Mucosa of descending colon (tissue), 3 donors: ENCODE measurements around the gene PRKAB1. TPM values are rescaled to one million over a fixed set of nuclear protein-coding genes. Genes with fewer than 3 reads are reported as not detected.

Experiments used
- ATAC-seq: fragments of 200-7000 bp; cut with Tn5 transposase; one replicate; pipeline ENCODE4 v1.9.1; 2020; ENCODE audit warnings: mild to moderate bottlenecking, moderate library complexity
- DNase-seq, 3 donors: peaks; one replicate each; pipeline ENCODE4 v3.0.0-alpha.2; 2020
- H3K36me3 ChIP-seq: fragments of 200-600 bp; one replicate; pipeline ENCODE4 v1.8.0; 2021; ENCODE audit warnings: low read depth, mild to moderate bottlenecking
- H3K4me1 ChIP-seq: fragments of 200-600 bp; one replicate; pipeline ENCODE4 v1.8.0; 2021; ENCODE audit warnings: low read depth, mild to moderate bottlenecking
- H3K4me3 ChIP-seq: fragments of 200-600 bp; one replicate; pipeline ENCODE4 v1.8.0; 2021; ENCODE audit warnings: mild to moderate bottlenecking
- H3K9me3 ChIP-seq: fragments of 200-600 bp; one replicate; pipeline ENCODE4 v1.8.0; 2021; ENCODE audit warnings: mild to moderate bottlenecking
- CTCF ChIP-seq: fragments of 200-600 bp; IDR thresholded peaks from one replicate; pipeline ENCODE4 v1.8.0; 2022; ENCODE audit warnings: antibody characterized with exemption, mild to moderate bottlenecking
- intact Hi-C, 2 donors: fragments of 100-400 bp; cut with DNase I in 1 of 2; cut with micrococcal nuclease in 1 of 2; formaldehyde crosslinking; loops; one replicate each; pipeline versions ENCODE4 v1.11.0 to v1.11.1; 2022; cut with DNase I, micrococcal nuclease
- total RNA-seq, 3 donors: library from RNA; stranded (reverse); fragmentation: NEBNext Ultra II Directional in 2 of 3; extraction: Animal tissue kit (Norgen Biotek cat#: 25700) in 2 of 3; gene quantifications; one replicate each; pipeline versions ENCODE4 v1.2.1 to v1.2.4, GENCODE V29; 2021 to 2023
- donor health status: DM: no; HTN: no; CAD: no; lungs with moderate emphysema.
- donor health status: DM: no; HTN: no; CAD: no.
- donor health status: DM: no; HTN: yes; CAD: no.

The PRKAB1 gene
- total RNA-seq, 3 donors from 2014 or later: 63.8 to 127 (median 90.1) TPM

- intact Hi-C loops: no loop called here
- no peaks in the 10 kb centered on the region for H3K36me3 ChIP-seq
- DNase-seq: no peak
- no peak for ATAC-seq
- TF ChIP-seq CTCF: no peak
- H3K9me3 ChIP-seq: no peaks in the 10 kb centered on the region
- H3K4me1 ChIP-seq: peaks cover 50% of the 10 kb centered on the region
- no peak overlapping the region for H3K4me3 ChIP-seq
Observed at GRCh38 chr12:119681728-119682638, 14.1 kb downstream of the PRKAB1 start.

- peaks cover 54% of the 10 kb centered on the region for H3K4me1 ChIP-seq
- no peak for ATAC-seq
- no peak overlapping the region for H3K4me3 ChIP-seq
- intact Hi-C loops: no loop called here
- no peaks in the 10 kb centered on the region for H3K36me3 ChIP-seq
- DNase-seq: no peak
- H3K9me3 ChIP-seq: no peaks in the 10 kb centered on the region
- TF ChIP-seq CTCF: no peak
Observed at GRCh38 chr12:119682639-119683252, 14.8 kb downstream of the PRKAB1 start.

- intact Hi-C loops: no loop called here
- no peak for ATAC-seq
- Histone ChIP-seq H3K4me1 (peaks cover 60% of the 10 kb centered on the region), H3K36me3 (no peaks in the 10 kb centered on the region), H3K9me3 (no peaks in the 10 kb centered on the region), H3K4me3 (no peak overlapping the region)
- DNase-seq: no peak
- TF ChIP-seq CTCF: no peak
Observed at GRCh38 chr12:119683413-119683812, 15.5 kb downstream of the PRKAB1 start.

- no peak for TF ChIP-seq CTCF
- no peak for DNase-seq
Observed at GRCh38 chr12:119683816-119684215, 15.9 kb downstream of the PRKAB1 start.

GRCh38 chr12:119684711-119685369, 16.9 kb downstream of the PRKAB1 start:
- TF ChIP-seq CTCF: no peak
- Histone ChIP-seq H3K4me3 (no peak overlapping the region), H3K36me3 (no peaks in the 10 kb centered on the region), H3K4me1 (peaks cover 46% of the 10 kb centered on the region), H3K9me3 (no peaks in the 10 kb centered on the region)
- peak; percentile 50 for ATAC-seq
- no peak for DNase-seq
- intact Hi-C loops: no loop called here

More at GRCh38 chr12:119683816-119684215, 15.9 kb downstream of the PRKAB1 start:
- H3K9me3 ChIP-seq: no peaks in the 10 kb centered on the region
- no peaks in the 10 kb centered on the region for H3K36me3 ChIP-seq
- H3K4me3 ChIP-seq: no peak overlapping the region
- peaks cover 57% of the 10 kb centered on the region for H3K4me1 ChIP-seq
- intact Hi-C loops: no loop called here
- peak; percentile 49 for ATAC-seq
